ENCODE data around the gene TRAPPC2.
"Not testable (repeated sequence)": the region's sequence is repeated elsewhere in the genome, so short reads cannot be mapped to it uniquely, and the experiment has no call there.

The TRAPPC2 gene

DNA sequence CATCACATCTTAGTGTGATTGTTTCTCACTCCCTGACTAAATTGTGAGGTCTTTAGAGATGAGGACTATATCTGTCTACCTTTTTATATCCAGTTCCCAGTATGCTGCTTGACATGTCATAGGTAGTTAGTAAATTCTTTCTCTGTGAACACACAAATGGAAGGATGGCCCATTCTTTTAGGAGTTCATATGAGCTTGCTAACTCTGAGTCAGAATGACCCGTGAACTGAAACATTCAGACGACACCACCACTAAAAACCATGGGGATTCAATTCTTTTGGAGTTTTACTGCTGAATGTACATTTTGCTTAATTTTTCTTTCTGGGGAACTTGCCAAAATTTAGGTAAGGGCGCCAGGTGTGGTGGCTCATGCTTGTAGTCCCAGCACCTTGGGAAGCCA is 14.1 kb upstream of the TRAPPC2 start:
- peaks cover 90% of the 10 kb centered on the region for H3K36me3 ChIP-seq (ENCODE audit: control insufficient read depth, insufficient read depth, low read length)
- H3K27me3 ChIP-seq (ENCODE audit: control insufficient read depth, insufficient read depth, low read length), result no peaks in the 10 kb centered on the region
- no peaks in the 10 kb centered on the region for H3K4me1 ChIP-seq (ENCODE audit: control insufficient read depth, insufficient read depth, low read length)
- no peak overlapping the region for H3K9ac ChIP-seq (ENCODE audit: low read length)
- H3K27ac ChIP-seq (ENCODE audit: low read depth, low read length), result no peak overlapping the region
- H3K4me3 ChIP-seq (ENCODE audit: low read depth, low read length), result no peak overlapping the region
- H3K9me3 ChIP-seq (ENCODE audit: control insufficient read depth, insufficient read depth, low read depth, low read length), result no peaks in the 10 kb centered on the region

DNA sequence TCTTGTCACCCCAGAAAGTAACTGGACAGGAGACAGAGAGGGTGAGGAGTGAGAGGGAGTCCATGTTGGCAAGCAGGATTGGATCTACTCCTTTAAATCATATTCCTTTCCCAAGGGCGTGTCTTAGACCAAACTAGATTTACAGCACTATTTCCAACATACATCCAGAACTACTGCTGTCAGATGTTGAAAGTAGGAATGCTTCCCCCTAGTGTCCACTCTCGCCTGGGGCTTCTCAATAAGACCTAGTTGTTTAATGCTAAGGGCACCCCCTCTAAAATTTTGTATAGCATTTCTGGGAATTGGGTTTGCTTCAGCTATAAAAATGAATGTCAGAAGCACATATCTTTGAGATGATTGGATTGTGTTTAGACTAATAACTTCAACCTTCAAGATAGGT is 13.4 kb upstream of the TRAPPC2 start:
- Histone ChIP-seq H3K4me3 (ENCODE audit: low read depth, low read length) (no peak overlapping the region), H3K4me1 (ENCODE audit: control insufficient read depth, insufficient read depth, low read length) (peaks cover 2% of the 10 kb centered on the region; the same call in 1 of the 2 replicates), H3K9ac (ENCODE audit: low read length) (no peak overlapping the region), H3K9me3 (ENCODE audit: control insufficient read depth, insufficient read depth, low read depth, low read length) (no peaks in the 10 kb centered on the region), H3K27ac (ENCODE audit: low read depth, low read length) (no peak overlapping the region), H3K27me3 (ENCODE audit: control insufficient read depth, insufficient read depth, low read length) (no peaks in the 10 kb centered on the region), H3K36me3 (ENCODE audit: control insufficient read depth, insufficient read depth, low read length) (peaks cover 84% of the 10 kb centered on the region)

- peak overlapping the region; percentile 7 for H3K9ac ChIP-seq (ENCODE audit: low read length)
- H3K27ac ChIP-seq (ENCODE audit: low read depth, low read length), result 0 out of 2 replicates have a peak overlapping the region, but pooled peaks have one; percentile 33
- no peak overlapping the region for H3K4me3 ChIP-seq (ENCODE audit: low read depth, low read length)
- peaks cover 69% of the 10 kb centered on the region for H3K36me3 ChIP-seq (ENCODE audit: control insufficient read depth, insufficient read depth, low read length)
- no peaks in the 10 kb centered on the region for H3K27me3 ChIP-seq (ENCODE audit: control insufficient read depth, insufficient read depth, low read length)
- no peaks in the 10 kb centered on the region for H3K9me3 ChIP-seq (ENCODE audit: control insufficient read depth, insufficient read depth, low read depth, low read length)
- H3K4me1 ChIP-seq (ENCODE audit: control insufficient read depth, insufficient read depth, low read length), result peaks cover 14% of the 10 kb centered on the region; the same call in 1 of the 2 replicates
These were observed 8.2 kb upstream of the TRAPPC2 start for GRCh38 chrX:13742397-13743176.

GRCh38 chrX:13741695-13742094 is 7.3 kb upstream of the TRAPPC2 start:
- Histone ChIP-seq H3K4me3 (ENCODE audit: low read depth, low read length) (no peak overlapping the region), H3K9ac (ENCODE audit: low read length) (no peak overlapping the region), H3K9me3 (ENCODE audit: control insufficient read depth, insufficient read depth, low read depth, low read length) (no peaks in the 10 kb centered on the region), H3K4me1 (ENCODE audit: control insufficient read depth, insufficient read depth, low read length) (peaks cover 14% of the 10 kb centered on the region; the same call in 1 of the 2 replicates), H3K27ac (ENCODE audit: low read depth, low read length) (no peak overlapping the region), H3K36me3 (ENCODE audit: control insufficient read depth, insufficient read depth, low read length) (peaks cover 69% of the 10 kb centered on the region), H3K27me3 (ENCODE audit: control insufficient read depth, insufficient read depth, low read length) (no peaks in the 10 kb centered on the region)

- Histone ChIP-seq H3K9me3 (ENCODE audit: control insufficient read depth, insufficient read depth, low read depth, low read length) (no peaks in the 10 kb centered on the region), H3K9ac (ENCODE audit: low read length) (peak overlapping the region; percentile 98), H3K4me1 (ENCODE audit: control insufficient read depth, insufficient read depth, low read length) (no peaks in the 10 kb centered on the region), H3K27me3 (ENCODE audit: control insufficient read depth, insufficient read depth, low read length) (no peaks in the 10 kb centered on the region), H3K27ac (ENCODE audit: low read depth, low read length) (peak overlapping the region; percentile 71; the same call in 1 of the 2 replicates), H3K4me3 (ENCODE audit: low read depth, low read length) (peak overlapping the region; percentile 91), H3K36me3 (ENCODE audit: control insufficient read depth, insufficient read depth, low read length) (peaks cover 18% of the 10 kb centered on the region)
These were observed 914 bp downstream of the TRAPPC2 start for GRCh38 chrX:13733506-13733905.

- Histone ChIP-seq H3K36me3 (ENCODE audit: control insufficient read depth, insufficient read depth, low read length) (peaks cover 13% of the 10 kb centered on the region), H3K27me3 (ENCODE audit: control insufficient read depth, insufficient read depth, low read length) (no peaks in the 10 kb centered on the region), H3K9ac (ENCODE audit: low read length) (no peak overlapping the region), H3K4me3 (ENCODE audit: low read depth, low read length) (no peak overlapping the region), H3K4me1 (ENCODE audit: control insufficient read depth, insufficient read depth, low read length) (no peaks in the 10 kb centered on the region), H3K27ac (ENCODE audit: low read depth, low read length) (no peak overlapping the region), H3K9me3 (ENCODE audit: control insufficient read depth, insufficient read depth, low read depth, low read length) (no peaks in the 10 kb centered on the region)
These were observed 2.0 kb downstream of the TRAPPC2 start for GRCh38 chrX:13732246-13733067.

DNA sequence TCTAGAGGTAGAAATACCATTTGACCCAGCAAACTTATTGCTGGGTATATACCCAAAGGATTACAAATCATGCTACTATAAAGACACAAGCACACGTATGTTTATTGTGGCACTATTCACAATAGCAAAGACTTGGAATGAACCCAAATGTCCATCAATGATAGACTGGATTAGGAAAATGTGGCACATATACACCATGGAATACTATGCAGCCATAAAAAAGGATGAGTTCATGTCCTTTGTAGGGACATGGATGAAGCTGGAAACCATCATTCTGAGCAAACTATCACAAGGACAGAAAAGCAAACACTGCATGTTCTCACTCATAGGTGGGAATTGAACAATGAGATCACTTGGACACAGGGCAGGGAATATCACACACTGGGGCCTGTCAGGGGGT is 3.9 kb downstream of the TRAPPC2 start:
- not testable (repeated sequence) for H3K36me3 ChIP-seq (ENCODE audit: control insufficient read depth, insufficient read depth, low read length); H3K27me3 ChIP-seq (ENCODE audit: control insufficient read depth, insufficient read depth, low read length); H3K9me3 ChIP-seq (ENCODE audit: control insufficient read depth, insufficient read depth, low read depth, low read length); H3K4me1 ChIP-seq (ENCODE audit: control insufficient read depth, insufficient read depth, low read length); H3K4me3 ChIP-seq (ENCODE audit: low read depth, low read length); H3K9ac ChIP-seq (ENCODE audit: low read length); H3K27ac ChIP-seq (ENCODE audit: low read depth, low read length)

- H3K4me1 ChIP-seq (ENCODE audit: control insufficient read depth, insufficient read depth, low read length); H3K9ac ChIP-seq (ENCODE audit: low read length); H3K4me3 ChIP-seq (ENCODE audit: low read depth, low read length); H3K27ac ChIP-seq (ENCODE audit: low read depth, low read length); H3K36me3 ChIP-seq (ENCODE audit: control insufficient read depth, insufficient read depth, low read length); H3K9me3 ChIP-seq (ENCODE audit: control insufficient read depth, insufficient read depth, low read depth, low read length); H3K27me3 ChIP-seq (ENCODE audit: control insufficient read depth, insufficient read depth, low read length): not testable (repeated sequence)
These were observed 7.8 kb downstream of the TRAPPC2 start for GRCh38 chrX:13726583-13726982.

GRCh38 chrX:13724878-13725277 is 9.5 kb downstream of the TRAPPC2 start:
- H3K27me3 ChIP-seq (ENCODE audit: control insufficient read depth, insufficient read depth, low read length); H3K9me3 ChIP-seq (ENCODE audit: control insufficient read depth, insufficient read depth, low read depth, low read length); H3K4me3 ChIP-seq (ENCODE audit: low read depth, low read length); H3K4me1 ChIP-seq (ENCODE audit: control insufficient read depth, insufficient read depth, low read length); H3K27ac ChIP-seq (ENCODE audit: low read depth, low read length); H3K9ac ChIP-seq (ENCODE audit: low read length): not testable (repeated sequence)
- peaks cover 17% of the 10 kb centered on the region for H3K36me3 ChIP-seq (ENCODE audit: control insufficient read depth, insufficient read depth, low read length)

GRCh38 chrX:13721819-13722519 is 12.5 kb downstream of the TRAPPC2 start:
- Histone ChIP-seq H3K27me3 (ENCODE audit: control insufficient read depth, insufficient read depth, low read length) (no peaks in the 10 kb centered on the region; the same call in 1 of the 2 replicates), H3K4me1 (ENCODE audit: control insufficient read depth, insufficient read depth, low read length) (peaks cover 11% of the 10 kb centered on the region; the same call in 1 of the 2 replicates), H3K27ac (ENCODE audit: low read depth, low read length) (no peak overlapping the region), H3K4me3 (ENCODE audit: low read depth, low read length) (no peak overlapping the region), H3K9ac (ENCODE audit: low read length) (no peak overlapping the region), H3K9me3 (ENCODE audit: control insufficient read depth, insufficient read depth, low read depth, low read length) (no peaks in the 10 kb centered on the region), H3K36me3 (ENCODE audit: control insufficient read depth, insufficient read depth, low read length) (peaks cover 43% of the 10 kb centered on the region)

Measured in HUES6 (cell line).